HCT116 (cell line): ENCODE data around the gene AMPD1. TPM values are rescaled to one million over a fixed set of nuclear protein-coding genes. Genes with fewer than 3 reads are reported as not detected.

Source experiments
- ATAC-seq: fragments of 200-7000 bp; cut with Tn5 transposase; 2 replicates; pipeline ENCODE4 v1.9.1; 2020; ENCODE audit warnings: mild to moderate bottlenecking, moderate library complexity
- BruUV-seq: library from RNA; stranded (reverse); fragments of 400-500 nt; replicated peaks from 2 replicates; lab custom pipeline; 2021; lab: Mats Ljungman, UMichigan
- CTCF ChIA-PET: fragments of 300-600 bp; sonication (Branson Sonifier 250); formaldehyde crosslinking; loops from one replicate; lab custom pipeline; 2021; ENCODE audit warnings: antibody characterized with exemption; lab: Charles Lee
- POLR2A ChIA-PET: fragments of 300-600, 350-600 bp; sonication (Branson Sonifier 250); formaldehyde crosslinking; loops from one replicate; lab custom pipeline; 2021; ENCODE audit warnings: antibody characterized with exemption; lab: Charles Lee
- RAD21 ChIA-PET, 2 experiments: fragments of 300-600 bp; sonication (Branson Sonifier 250); formaldehyde crosslinking; loops; one replicate each; lab custom pipeline; 2023; ENCODE audit warnings: low total read pairs in 2 of 2; ENCODE audit not compliant: uncharacterized antibody in 2 of 2, unreplicated experiment in 2 of 2, low non-redundant PET in 1 of 2; lab: Charles Lee
- DNase-seq: peaks from one replicate; pipeline ENCODE4 v3.0.0-alpha.2; 2010; ENCODE audit warnings: low read depth, low spot score
- H2AFZ ChIP-seq: fragments of 200-600 bp; shearing (Covaris generic), sonication (generic); 2 replicates; pipeline ENCODE4 v1.6.1; 2017; ENCODE audit warnings: low read depth, mixed run types, mixed read lengths, antibody characterized with exemption, low read length; ENCODE audit not compliant: poor library complexity, severe bottlenecking
- H3K27ac ChIP-seq: 2 replicates; pipeline ENCODE4 v1.5.1; 2012; ENCODE audit warnings: low read depth, low read length
- H3K27me3 ChIP-seq: fragments of 200-600 bp; sonication (generic); 2 replicates; pipeline ENCODE4 v1.6.1; 2016; ENCODE audit warnings: mixed run types, low read length, mixed read lengths; ENCODE audit not compliant: insufficient read depth
- H3K36me3 ChIP-seq, 2 experiments: fragments of 200-500 bp in 1 of 2; fragments of 200-600 bp in 1 of 2; sonication (Bioruptor generic) in 1 of 2; sonication (generic) in 1 of 2; 2 replicates each; pipeline versions ENCODE4 v1.5.1 to v1.6.1; 2014 to 2016; ENCODE audit warnings: low read length in 2 of 2, inconsistent platforms in 1 of 2, mixed read lengths in 1 of 2, mixed run types in 1 of 2; ENCODE audit not compliant: insufficient read depth in 2 of 2, control insufficient read depth in 1 of 2
- H3K4me1 ChIP-seq, 2 experiments: fragments of 200-600 bp in 1 of 2; sonication (generic) in 1 of 2; 2 replicates each; pipeline versions ENCODE4 v1.5.1 to v1.6.1; 2012 to 2017; ENCODE audit warnings: low read length in 2 of 2, inconsistent platforms in 1 of 2, mild to moderate bottlenecking in 1 of 2, mixed read lengths in 1 of 2, mixed run types in 1 of 2, moderate library complexity in 1 of 2; ENCODE audit not compliant: insufficient read depth in 2 of 2, control insufficient read depth in 1 of 2
- H3K4me2 ChIP-seq: fragments of 200-600 bp; sonication (generic); 2 replicates; pipeline ENCODE4 v1.6.1; 2017; ENCODE audit warnings: mixed run types, low read length, mixed read lengths
- H3K4me3 ChIP-seq, 2 experiments: fragments of 200-600 bp in 1 of 2; sonication (generic) in 1 of 2; replicated peaks in 1 of 2; 2 replicates each; pipeline ENCODE4 v1.5.1; 2011 to 2016; ENCODE audit warnings: low read length in 2 of 2, control low read depth in 1 of 2, low read depth in 1 of 2, mild to moderate bottlenecking in 1 of 2, mixed read lengths in 1 of 2, mixed run types in 1 of 2
- H3K79me2 ChIP-seq: fragments of 200-600 bp; sonication (generic); 2 replicates; pipeline ENCODE4 v1.6.1; 2017; ENCODE audit warnings: mild to moderate bottlenecking, mixed run types, low read length, moderate library complexity, mixed read lengths; ENCODE audit not compliant: insufficient read depth
- H3K9ac ChIP-seq: fragments of 200-600 bp; sonication (generic); 2 replicates; pipeline ENCODE4 v1.6.1; 2016; ENCODE audit warnings: low read length, mixed read lengths
- H3K9me2 ChIP-seq: fragments of 200-600 bp; sonication (generic), shearing (Covaris generic); 2 replicates; pipeline ENCODE4 v1.6.1; 2017; ENCODE audit warnings: mixed run types, mild to moderate bottlenecking, moderate library complexity; ENCODE audit not compliant: insufficient read depth
- H3K9me3 ChIP-seq, 2 experiments: fragments of 200-500 bp in 1 of 2; fragments of 200-600 bp in 1 of 2; sonication (Bioruptor generic) in 1 of 2; sonication (generic) in 1 of 2; 2 replicates each; pipeline ENCODE4 v1.6.1; 2014 to 2017; ENCODE audit warnings: low read length in 2 of 2, mixed read lengths in 2 of 2, inconsistent platforms in 1 of 2, low read depth in 1 of 2, mild to moderate bottlenecking in 1 of 2, mixed run types in 1 of 2, moderate library complexity in 1 of 2; ENCODE audit not compliant: control insufficient read depth in 1 of 2, insufficient read depth in 1 of 2
- H4K20me1 ChIP-seq: fragments of 200-600 bp; sonication (generic), shearing (Covaris generic); 2 replicates; pipeline ENCODE4 v1.6.1; 2017; ENCODE audit warnings: mixed run types, mild to moderate bottlenecking, moderate library complexity; ENCODE audit not compliant: insufficient read depth
- ATF3 ChIP-seq: IDR thresholded peaks from 2 replicates; pipeline ENCODE4 v1.6.1; 2012
- CEBPB ChIP-seq: IDR thresholded peaks from 2 replicates; pipeline ENCODE4 v1.6.1; 2012; ENCODE audit warnings: low read depth
- EGR1 ChIP-seq: IDR thresholded peaks from 2 replicates; pipeline ENCODE4 v1.6.1; 2012; ENCODE audit warnings: low read depth
- FOSL1 ChIP-seq: IDR thresholded peaks from 2 replicates; pipeline ENCODE4 v1.6.1; 2012; ENCODE audit warnings: low read depth
- JUND ChIP-seq: IDR thresholded peaks from 2 replicates; pipeline ENCODE4 v1.6.1; 2012
- POLR2A ChIP-seq: IDR thresholded peaks from 2 replicates; pipeline ENCODE4 v1.7.0; 2011; ENCODE audit warnings: borderline replicate concordance; ENCODE audit not compliant: insufficient read depth, insufficient read length; ENCODE audit errors: extremely low read depth
- SIN3A ChIP-seq: IDR thresholded peaks from 2 replicates; pipeline ENCODE4 v1.6.1; 2012; ENCODE audit warnings: low read depth
- SRF ChIP-seq: IDR thresholded peaks from 2 replicates; pipeline ENCODE4 v1.6.1; 2012; ENCODE audit warnings: low read depth
- YY1 ChIP-seq: IDR thresholded peaks from 2 replicates; pipeline ENCODE4 v1.6.1; 2011; ENCODE audit warnings: low read length, low read depth, moderate library complexity, mild to moderate bottlenecking; ENCODE audit not compliant: insufficient replicate concordance; ENCODE audit errors: extremely low read depth
- ZFX ChIP-seq: fragments of 450-650 bp; IDR thresholded peaks from 2 replicates; pipeline ENCODE4 v1.6.1; 2017
- intact Hi-C: fragments of 100-400 bp; cut with micrococcal nuclease; formaldehyde crosslinking; loops from 2 replicates; pipeline ENCODE4 v1.10.0; 2022
- total RNA-seq: library from RNA; stranded (reverse); gene quantifications from one replicate; pipeline ENCODE4 v1.2.1, GENCODE V29; 2021; ENCODE audit not compliant: unreplicated experiment

Gene AMPD1
- total RNA-seq, 1 experiment from 2014 or later, result not detected

GRCh38 chr1:114728553-114728952 is 33.2 kb upstream of the AMPD1 start:
- Histone ChIP-seq H3K4me1 (no peaks in the 10 kb centered on the region), H3K27ac (no peak overlapping the region), H3K9ac (no peak overlapping the region), H3K4me2 (no peak overlapping the region), H2AFZ (no peak overlapping the region), H3K9me3 (no peaks in the 10 kb centered on the region), H3K36me3 (peaks cover 78 to 79% of the 10 kb centered on the region in 2 experiments), H3K4me3 (no peak overlapping the region), H4K20me1 (0 out of 2 replicates have a peak, but pooled peaks cover 9% of the 10 kb centered on the region), H3K27me3 (no peaks in the 10 kb centered on the region), H3K9me2 (no peaks in the 10 kb centered on the region), H3K79me2 (peaks cover 93% of the 10 kb centered on the region)
- no peak for TF ChIP-seq ATF3
- no peak for TF ChIP-seq YY1
- TF ChIP-seq EGR1, result no peak
- TF ChIP-seq POLR2A, result no peak
- no peak for TF ChIP-seq SIN3A
- no peak for TF ChIP-seq FOSL1
- TF ChIP-seq ZFX, result no peak
- RAD21 ChIA-PET, result no interaction called here
- intact Hi-C loops, result no loop called here
- ATAC-seq (no peak), DNase-seq (no peak)
- POLR2A ChIA-PET, result no interaction called here
- CTCF ChIA-PET, result no interaction called here
- BruUV-seq, result no TSS peak

GRCh38 chr1:114725230-114725629 is 29.9 kb upstream of the AMPD1 start:
- H3K27me3 ChIP-seq, result no peaks in the 10 kb centered on the region
- H3K4me2 ChIP-seq, result no peak overlapping the region
- no peak overlapping the region for H2AFZ ChIP-seq
- intact Hi-C loops, result no loop called here
- DNase-seq (no peak), ATAC-seq (no peak)
- H3K79me2 ChIP-seq, result peaks cover 79% of the 10 kb centered on the region
- H3K4me3 ChIP-seq, result no peak overlapping the region
- H3K4me1 ChIP-seq, result no peaks in the 10 kb centered on the region
- H3K36me3 ChIP-seq, result peaks cover 69 to 79% of the 10 kb centered on the region in 2 experiments
- H3K9ac ChIP-seq, result no peak overlapping the region
- no peaks in the 10 kb centered on the region for H3K9me3 ChIP-seq
- TF ChIP-seq CEBPB, result no peak
- TF ChIP-seq SIN3A, result no peak
- no peak for TF ChIP-seq FOSL1
- no peak for TF ChIP-seq JUND
- TF ChIP-seq SRF, result no peak
- no peak overlapping the region for H3K27ac ChIP-seq
- ChIA-PET CTCF (no interaction called here), RAD21 (no interaction called here), POLR2A (no interaction called here)
- H3K9me2 ChIP-seq, result no peaks in the 10 kb centered on the region
- BruUV-seq, result no TSS peak
- peaks cover 4% of the 10 kb centered on the region; the same call in 1 of the 2 replicates for H4K20me1 ChIP-seq
